HepG2 (cell line): Measurements from ENCODE around the gene STAT5A. TPM values are rescaled to one million over a fixed set of nuclear protein-coding genes. Genes with fewer than 3 reads are reported as not detected.

Source experiments
- ATAC-seq: fragments of 200-7000 bp; cut with Tn5 transposase; 3 replicates; pipeline ENCODE4 v1.9.1; 2020; ENCODE audit warnings: mild to moderate bottlenecking, moderate library complexity
- BruUV-seq: library from RNA; stranded (reverse); fragments of 400-500 nt; replicated peaks from 2 replicates; lab custom pipeline; 2021; lab: Mats Ljungman, UMichigan
- CTCF ChIA-PET: fragments of 300-600 bp; formaldehyde crosslinking; extraction: SDS; loops from one replicate; lab custom pipeline; 2021; ENCODE audit warnings: low total read pairs, inconsistent platforms, low intra/inter-chr PET ratio; lab: Yijun Ruan, JAX
- POLR2A ChIA-PET: fragments of 350-600 bp; sonication (Branson Sonifier 250); formaldehyde crosslinking; loops from one replicate; lab custom pipeline; 2020; ENCODE audit warnings: antibody characterized with exemption, inconsistent platforms; lab: Yijun Ruan, JAX
- DNase-seq: peaks from one replicate; pipeline ENCODE4 v3.0.0-alpha.2; 2015; ENCODE audit warnings: low spot score
- FAIRE-seq: peaks from 3 replicates; lab custom pipeline; 2011; peaks lifted over from hg19 to GRCh38; lab: Jason Lieb, UNC
- H2AFZ ChIP-seq: one replicate; pipeline ENCODE4 v1.6.1; 2011; ENCODE audit warnings: low read length, inconsistent platforms
- H3K27ac ChIP-seq: fragments of 300-600 bp; 3 replicates; pipeline ENCODE4 v1.8.0; 2011; ENCODE audit warnings: mixed run types, mild to moderate bottlenecking, mixed read lengths, low read length, inconsistent platforms; ENCODE audit not compliant: insufficient read depth; ENCODE audit errors: extremely low read length
- H3K27me3 ChIP-seq, 2 experiments: fragments of 200-600 bp in 1 of 2; 2 replicates in 1 of 2; 3 replicates in 1 of 2; pipeline versions ENCODE4 v1.6.0 to v1.8.0; 2011; ENCODE audit warnings: low read length in 2 of 2, mild to moderate bottlenecking in 2 of 2, moderate library complexity in 2 of 2, inconsistent platforms in 1 of 2; ENCODE audit not compliant: insufficient read depth in 2 of 2, control insufficient read depth in 1 of 2
- H3K36me3 ChIP-seq, 2 experiments: fragments of 200-600 bp in 1 of 2; replicated peaks in 1 of 2; 2 replicates in 1 of 2; 3 replicates in 1 of 2; pipeline versions ENCODE4 v1.5.1 to v1.8.0; 2011; ENCODE audit warnings: low read length in 2 of 2, inconsistent platforms in 1 of 2; ENCODE audit not compliant: insufficient read depth in 2 of 2, control insufficient read depth in 1 of 2
- H3K4me1 ChIP-seq: 2 replicates; pipeline ENCODE4 v1.5.1; 2012; ENCODE audit warnings: low read length, inconsistent platforms; ENCODE audit not compliant: insufficient read depth
- H3K4me2 ChIP-seq: 2 replicates; pipeline ENCODE4 v1.6.0; 2011; ENCODE audit warnings: low read depth, low read length, inconsistent platforms
- H3K4me3 ChIP-seq, 3 experiments: fragments of 200-600 bp in 1 of 3; sonication (generic), shearing (Covaris generic) in 1 of 3; replicated peaks in 1 of 3; 2 replicates each; pipeline ENCODE4 v1.5.1; 2011 to 2016; ENCODE audit warnings: low read length in 3 of 3, inconsistent platforms in 2 of 3, low read depth in 2 of 3, mild to moderate bottlenecking in 2 of 3, control low read depth in 1 of 3, mixed read lengths in 1 of 3; ENCODE audit not compliant: insufficient read depth in 1 of 3
- H3K79me2 ChIP-seq: one replicate; pipeline ENCODE4 v1.6.1; 2011; ENCODE audit warnings: low read length, inconsistent platforms; ENCODE audit not compliant: insufficient read depth
- H3K9ac ChIP-seq: 2 replicates; pipeline ENCODE4 v1.6.0; 2011; ENCODE audit warnings: mild to moderate bottlenecking, low read depth, low read length, inconsistent platforms; ENCODE audit not compliant: insufficient read depth
- H3K9me3 ChIP-seq: 2 replicates; pipeline ENCODE4 v1.5.1; 2012; ENCODE audit warnings: mild to moderate bottlenecking, low read length
- H4K20me1 ChIP-seq: 2 replicates; pipeline ENCODE4 v1.6.0; 2011; ENCODE audit warnings: inconsistent platforms, mild to moderate bottlenecking, low read length, moderate library complexity; ENCODE audit not compliant: insufficient read depth
- FOXC1 ChIP-seq: sonication (generic); formaldehyde crosslinking; IDR thresholded peaks from 2 replicates; pipeline ENCODE4 v1.8.0; 2022; ENCODE audit warnings: mild to moderate bottlenecking, missing genetic modification reagents, borderline replicate concordance
- HNF4A ChIP-seq: sonication (generic); formaldehyde crosslinking; IDR thresholded peaks from 2 replicates; pipeline ENCODE4 v1.4.0; 2020; ENCODE audit warnings: missing genetic modification reagents
- KMT2A ChIP-seq: sonication (generic); formaldehyde crosslinking; IDR thresholded peaks from 2 replicates; pipeline ENCODE4 v1.4.0; 2020; ENCODE audit warnings: missing genetic modification reagents
- MTF2 ChIP-seq: sonication (generic); formaldehyde crosslinking; IDR thresholded peaks from 2 replicates; pipeline ENCODE4 v1.5.0; 2020; ENCODE audit warnings: missing genetic modification reagents, borderline replicate concordance
- NFRKB ChIP-seq: fragments of 450-650 bp; IDR thresholded peaks from 2 replicates; pipeline ENCODE4 v1.6.1; 2017
- NRL ChIP-seq: sonication (generic); formaldehyde crosslinking; IDR thresholded peaks from 2 replicates; pipeline ENCODE4 v1.5.0; 2020; ENCODE audit warnings: missing genetic modification reagents, mild to moderate bottlenecking, moderate library complexity, borderline replicate concordance
- RARA ChIP-seq: IDR thresholded peaks from 2 replicates; pipeline ENCODE4 v1.6.1; 2016; ENCODE audit warnings: missing genetic modification reagents, missing compliant biosample characterization
- RBM22 ChIP-seq: fragments of 200-400 bp; formaldehyde crosslinking; optimal IDR thresholded peaks from 2 replicates; pipeline ENCODE3; 2017; ENCODE audit warnings: mild to moderate bottlenecking, low read length, moderate library complexity
- SP5 ChIP-seq: IDR thresholded peaks from 2 replicates; pipeline ENCODE4 v1.6.1; 2016; ENCODE audit warnings: low read depth, borderline replicate concordance
- TBX2 ChIP-seq: sonication (generic); formaldehyde crosslinking; IDR thresholded peaks from 2 replicates; pipeline ENCODE4 v1.5.0; 2020; ENCODE audit warnings: missing genetic modification reagents, mild to moderate bottlenecking, borderline replicate concordance
- TOE1 ChIP-seq: sonication (generic); formaldehyde crosslinking; IDR thresholded peaks from 2 replicates; pipeline ENCODE4 v1.4.0; 2020; ENCODE audit warnings: mild to moderate bottlenecking, missing genetic modification reagents
- ZNF256 ChIP-seq: sonication (generic); formaldehyde crosslinking; conservative IDR thresholded peaks from 2 replicates; pipeline ENCODE4 v1.4.0; 2020; ENCODE audit warnings: missing genetic modification reagents
- ZNF274 ChIP-seq: sonication (generic); formaldehyde crosslinking; IDR thresholded peaks from 2 replicates; pipeline ENCODE4 v1.5.1; 2020; ENCODE audit warnings: mild to moderate bottlenecking, missing genetic modification reagents
- ZNF432 ChIP-seq: sonication (generic); formaldehyde crosslinking; IDR thresholded peaks from 2 replicates; pipeline ENCODE4 v1.5.0; 2020; ENCODE audit warnings: missing genetic modification reagents, mild to moderate bottlenecking, borderline replicate concordance
- ZSCAN31 ChIP-seq: sonication (generic); formaldehyde crosslinking; IDR thresholded peaks from 2 replicates; pipeline ENCODE4 v1.5.0; 2020; ENCODE audit warnings: low read depth, mild to moderate bottlenecking, missing genetic modification reagents
- ZZZ3 ChIP-seq: sonication (generic); formaldehyde crosslinking; IDR thresholded peaks from 2 replicates; pipeline ENCODE4 v1.4.0; 2020; ENCODE audit warnings: missing genetic modification reagents, mild to moderate bottlenecking, borderline replicate concordance
- WGBS: methylation state at CpG from one replicate; pipeline ENCODE4 v1.1.6; 2017; ENCODE audit warnings: low lambda C conversion rate; 5-methylcytosine and 5-hydroxymethylcytosine counted together
- in situ Hi-C: cut with HindIII; loops from 2 replicates; pipeline ENCODE4 v1.10.0; 2017; ENCODE audit warnings: low pct_unique_long_range_greater_than_20kb; ENCODE audit not compliant: extremely low pct_ligation_motif_present
- intact Hi-C: fragments of 100-400 bp; cut with micrococcal nuclease; formaldehyde crosslinking; loops from one replicate; pipeline ENCODE4 v1.10.0; 2022; ENCODE audit not compliant: unreplicated experiment
- polyA plus RNA-seq, 8 experiments: library from polyadenylated mRNA; depleted of rRNA in 3 of 8; stranded (reverse) in 7 of 8; unstranded in 1 of 8; fragments of >200 nt; fragmentation: Illumina TruSeq in 4 of 8; extraction: Trizol in 4 of 8; gene quantifications; 2 replicates each; pipeline versions ENCODE4 v1.2.1 to v1.2.3, GENCODE V29; 2011 to 2016; ENCODE audit warnings: low read depth in 4 of 8, missing spikeins in 1 of 8, mixed read lengths in 1 of 8; ENCODE audit not compliant: insufficient read depth in 1 of 8
- total RNA-seq, 5 experiments: library from RNA; depleted of rRNA; stranded (reverse); fragments of >200 nt; fragmentation: Illumina TruSeq; extraction: Trizol; gene quantifications; 2 replicates each; pipeline ENCODE4 v1.2.3, GENCODE V29; 2016; ENCODE audit warnings: low read depth in 1 of 5
- TF ChIP-seq, protein P1 (sequence below): sonication (generic); formaldehyde crosslinking; conservative IDR thresholded peaks from 2 replicates; pipeline ENCODE4 v1.4.0; 2020; ENCODE audit warnings: mild to moderate bottlenecking, missing genetic modification reagents, moderate library complexity
- TF ChIP-seq, protein P2 (sequence below): sonication (generic); formaldehyde crosslinking; IDR thresholded peaks from 2 replicates; pipeline ENCODE4 v1.4.0; 2020; ENCODE audit warnings: mild to moderate bottlenecking, missing genetic modification reagents, borderline replicate concordance

The STAT5A gene
- total and polyA plus RNA-seq, 2 of the 13 experiments (the other 11 are each of a cell fraction or from before 2014, with no cell fraction given) = 1.4 to 4.1 TPM

DNA sequence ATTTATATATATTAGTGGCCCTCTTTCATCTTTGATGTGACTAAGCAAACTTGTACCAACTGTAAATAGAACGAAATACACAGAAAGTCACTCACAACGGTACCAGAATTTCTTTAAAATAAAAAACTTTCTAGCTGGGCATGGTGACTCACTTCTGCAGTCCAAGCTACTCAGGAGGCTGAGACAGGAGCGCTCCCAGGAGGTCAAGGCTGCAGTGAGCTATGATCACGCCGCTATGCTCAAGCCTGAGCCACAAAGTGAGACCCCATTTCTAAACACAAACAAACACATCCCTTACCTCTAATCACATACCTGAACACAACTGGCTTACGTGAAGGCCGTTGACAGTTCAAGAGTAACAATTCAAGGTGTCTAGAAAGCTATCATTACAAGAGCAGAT is 41.8 kb upstream of the STAT5A start:
- FAIRE-seq = peak; percentile 12
- Histone ChIP-seq H2AFZ (no peak overlapping the region), H3K4me2 (peak overlapping the region; percentile 63), H4K20me1 (no peaks in the 10 kb centered on the region), H3K4me1 (peaks cover 64% of the 10 kb centered on the region), H3K36me3 (no peaks in the 10 kb centered on the region), H3K79me2 (peaks cover 26% of the 10 kb centered on the region), H3K9me3 (no peaks in the 10 kb centered on the region), H3K27me3 (no peaks in the 10 kb centered on the region), H3K9ac (peak overlapping the region; percentile 33; the same call in 1 of the 2 replicates), H3K4me3 (no peak overlapping the region), H3K27ac (peak overlapping the region; percentile 44)
- intact Hi-C loops = loop anchor here (5.0 to 10.0 kb wide), 2 partner anchors 36 to 62 kb away; partner anchors contain the start of genes HCRT and KCNH4
- CTCF ChIA-PET = no interaction called here
- 5% methylated on average over 7 of the region's 7 CpGs for WGBS
- DNase-seq = peak; percentile 75
- peak; percentile 76 for ATAC-seq
- POLR2A ChIA-PET = interaction anchor here (0.9 to 3.6 kb wide), 4 partner anchors 28 to 142 kb away, joined by 4 to 22 read pairs (median 12); partner anchors contain the start of genes GHDC, STAT3 and STAT5B
- in situ Hi-C loops = no loop called here
- BruUV-seq = no TSS peak
- TF ChIP-seq ZNF274 (CRISPR knock-in tag) = no peak
- TF ChIP-seq RARA = peak; percentile 88
- no peak for TF ChIP-seq TOE1 (CRISPR knock-in tag)
- TF ChIP-seq ZNF432 (CRISPR knock-in tag) = no peak
- TF ChIP-seq KMT2A = no peak
- TF ChIP-seq ZSCAN31 = 0 out of 2 replicates have a peak, but pooled peaks have one; percentile 32
- no peak for TF ChIP-seq MTF2 (CRISPR knock-in tag)
- 0 out of 2 replicates have a peak, but pooled peaks have one; percentile 22 for TF ChIP-seq TBX2 (CRISPR knock-in tag)
- TF ChIP-seq, protein P1, sequence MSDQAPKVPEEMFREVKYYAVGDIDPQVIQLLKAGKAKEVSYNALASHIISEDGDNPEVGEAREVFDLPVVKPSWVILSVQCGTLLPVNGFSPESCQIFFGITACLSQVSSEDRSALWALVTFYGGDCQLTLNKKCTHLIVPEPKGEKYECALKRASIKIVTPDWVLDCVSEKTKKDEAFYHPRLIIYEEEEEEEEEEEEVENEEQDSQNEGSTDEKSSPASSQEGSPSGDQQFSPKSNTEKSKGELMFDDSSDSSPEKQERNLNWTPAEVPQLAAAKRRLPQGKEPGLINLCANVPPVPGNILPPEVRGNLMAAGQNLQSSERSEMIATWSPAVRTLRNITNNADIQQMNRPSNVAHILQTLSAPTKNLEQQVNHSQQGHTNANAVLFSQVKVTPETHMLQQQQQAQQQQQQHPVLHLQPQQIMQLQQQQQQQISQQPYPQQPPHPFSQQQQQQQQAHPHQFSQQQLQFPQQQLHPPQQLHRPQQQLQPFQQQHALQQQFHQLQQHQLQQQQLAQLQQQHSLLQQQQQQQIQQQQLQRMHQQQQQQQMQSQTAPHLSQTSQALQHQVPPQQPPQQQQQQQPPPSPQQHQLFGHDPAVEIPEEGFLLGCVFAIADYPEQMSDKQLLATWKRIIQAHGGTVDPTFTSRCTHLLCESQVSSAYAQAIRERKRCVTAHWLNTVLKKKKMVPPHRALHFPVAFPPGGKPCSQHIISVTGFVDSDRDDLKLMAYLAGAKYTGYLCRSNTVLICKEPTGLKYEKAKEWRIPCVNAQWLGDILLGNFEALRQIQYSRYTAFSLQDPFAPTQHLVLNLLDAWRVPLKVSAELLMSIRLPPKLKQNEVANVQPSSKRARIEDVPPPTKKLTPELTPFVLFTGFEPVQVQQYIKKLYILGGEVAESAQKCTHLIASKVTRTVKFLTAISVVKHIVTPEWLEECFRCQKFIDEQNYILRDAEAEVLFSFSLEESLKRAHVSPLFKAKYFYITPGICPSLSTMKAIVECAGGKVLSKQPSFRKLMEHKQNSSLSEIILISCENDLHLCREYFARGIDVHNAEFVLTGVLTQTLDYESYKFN = peak; percentile 58; the same call in 1 of the 2 replicates
- no peak for TF ChIP-seq FOXC1 (CRISPR knock-in tag)
- TF ChIP-seq HNF4A = peak; percentile 29; the same call in 1 of the 2 replicates
- no peak for TF ChIP-seq RBM22
- no peak for TF ChIP-seq NRL (CRISPR knock-in tag)
- no peak for TF ChIP-seq SP5 (CRISPR knock-in tag)
- no peak for TF ChIP-seq ZNF256
- TF ChIP-seq NFRKB = no peak
- TF ChIP-seq, protein P2, sequence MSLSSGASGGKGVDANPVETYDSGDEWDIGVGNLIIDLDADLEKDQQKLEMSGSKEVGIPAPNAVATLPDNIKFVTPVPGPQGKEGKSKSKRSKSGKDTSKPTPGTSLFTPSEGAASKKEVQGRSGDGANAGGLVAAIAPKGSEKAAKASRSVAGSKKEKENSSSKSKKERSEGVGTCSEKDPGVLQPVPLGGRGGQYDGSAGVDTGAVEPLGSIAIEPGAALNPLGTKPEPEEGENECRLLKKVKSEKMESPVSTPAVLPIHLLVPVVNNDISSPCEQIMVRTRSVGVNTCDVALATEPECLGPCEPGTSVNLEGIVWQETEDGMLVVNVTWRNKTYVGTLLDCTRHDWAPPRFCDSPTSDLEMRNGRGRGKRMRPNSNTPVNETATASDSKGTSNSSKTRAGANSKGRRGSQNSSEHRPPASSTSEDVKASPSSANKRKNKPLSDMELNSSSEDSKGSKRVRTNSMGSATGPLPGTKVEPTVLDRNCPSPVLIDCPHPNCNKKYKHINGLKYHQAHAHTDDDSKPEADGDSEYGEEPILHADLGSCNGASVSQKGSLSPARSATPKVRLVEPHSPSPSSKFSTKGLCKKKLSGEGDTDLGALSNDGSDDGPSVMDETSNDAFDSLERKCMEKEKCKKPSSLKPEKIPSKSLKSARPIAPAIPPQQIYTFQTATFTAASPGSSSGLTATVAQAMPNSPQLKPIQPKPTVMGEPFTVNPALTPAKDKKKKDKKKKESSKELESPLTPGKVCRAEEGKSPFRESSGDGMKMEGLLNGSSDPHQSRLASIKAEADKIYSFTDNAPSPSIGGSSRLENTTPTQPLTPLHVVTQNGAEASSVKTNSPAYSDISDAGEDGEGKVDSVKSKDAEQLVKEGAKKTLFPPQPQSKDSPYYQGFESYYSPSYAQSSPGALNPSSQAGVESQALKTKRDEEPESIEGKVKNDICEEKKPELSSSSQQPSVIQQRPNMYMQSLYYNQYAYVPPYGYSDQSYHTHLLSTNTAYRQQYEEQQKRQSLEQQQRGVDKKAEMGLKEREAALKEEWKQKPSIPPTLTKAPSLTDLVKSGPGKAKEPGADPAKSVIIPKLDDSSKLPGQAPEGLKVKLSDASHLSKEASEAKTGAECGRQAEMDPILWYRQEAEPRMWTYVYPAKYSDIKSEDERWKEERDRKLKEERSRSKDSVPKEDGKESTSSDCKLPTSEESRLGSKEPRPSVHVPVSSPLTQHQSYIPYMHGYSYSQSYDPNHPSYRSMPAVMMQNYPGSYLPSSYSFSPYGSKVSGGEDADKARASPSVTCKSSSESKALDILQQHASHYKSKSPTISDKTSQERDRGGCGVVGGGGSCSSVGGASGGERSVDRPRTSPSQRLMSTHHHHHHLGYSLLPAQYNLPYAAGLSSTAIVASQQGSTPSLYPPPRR = no peak
- TF ChIP-seq ZZZ3 (CRISPR knock-in tag) = no peak
